ENCODE measurements around the gene DYRK1B.

Gene DYRK1B

GRCh38 chr19:39813264-39813993 is 20.5 kb downstream of the DYRK1B start (continued):
- TF ChIP-seq, protein P1, sequence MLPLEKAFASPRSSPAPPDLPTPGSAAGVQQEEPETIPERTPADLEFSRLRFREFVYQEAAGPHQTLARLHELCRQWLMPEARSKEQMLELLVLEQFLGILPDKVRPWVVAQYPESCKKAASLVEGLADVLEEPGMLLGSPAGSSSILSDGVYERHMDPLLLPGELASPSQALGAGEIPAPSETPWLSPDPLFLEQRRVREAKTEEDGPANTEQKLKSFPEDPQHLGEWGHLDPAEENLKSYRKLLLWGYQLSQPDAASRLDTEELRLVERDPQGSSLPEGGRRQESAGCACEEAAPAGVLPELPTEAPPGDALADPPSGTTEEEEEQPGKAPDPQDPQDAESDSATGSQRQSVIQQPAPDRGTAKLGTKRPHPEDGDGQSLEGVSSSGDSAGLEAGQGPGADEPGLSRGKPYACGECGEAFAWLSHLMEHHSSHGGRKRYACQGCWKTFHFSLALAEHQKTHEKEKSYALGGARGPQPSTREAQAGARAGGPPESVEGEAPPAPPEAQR (tag by site-specific recombination; IDR thresholded peaks at IDR 0.05): no peak
- TF ChIP-seq, protein P2, sequence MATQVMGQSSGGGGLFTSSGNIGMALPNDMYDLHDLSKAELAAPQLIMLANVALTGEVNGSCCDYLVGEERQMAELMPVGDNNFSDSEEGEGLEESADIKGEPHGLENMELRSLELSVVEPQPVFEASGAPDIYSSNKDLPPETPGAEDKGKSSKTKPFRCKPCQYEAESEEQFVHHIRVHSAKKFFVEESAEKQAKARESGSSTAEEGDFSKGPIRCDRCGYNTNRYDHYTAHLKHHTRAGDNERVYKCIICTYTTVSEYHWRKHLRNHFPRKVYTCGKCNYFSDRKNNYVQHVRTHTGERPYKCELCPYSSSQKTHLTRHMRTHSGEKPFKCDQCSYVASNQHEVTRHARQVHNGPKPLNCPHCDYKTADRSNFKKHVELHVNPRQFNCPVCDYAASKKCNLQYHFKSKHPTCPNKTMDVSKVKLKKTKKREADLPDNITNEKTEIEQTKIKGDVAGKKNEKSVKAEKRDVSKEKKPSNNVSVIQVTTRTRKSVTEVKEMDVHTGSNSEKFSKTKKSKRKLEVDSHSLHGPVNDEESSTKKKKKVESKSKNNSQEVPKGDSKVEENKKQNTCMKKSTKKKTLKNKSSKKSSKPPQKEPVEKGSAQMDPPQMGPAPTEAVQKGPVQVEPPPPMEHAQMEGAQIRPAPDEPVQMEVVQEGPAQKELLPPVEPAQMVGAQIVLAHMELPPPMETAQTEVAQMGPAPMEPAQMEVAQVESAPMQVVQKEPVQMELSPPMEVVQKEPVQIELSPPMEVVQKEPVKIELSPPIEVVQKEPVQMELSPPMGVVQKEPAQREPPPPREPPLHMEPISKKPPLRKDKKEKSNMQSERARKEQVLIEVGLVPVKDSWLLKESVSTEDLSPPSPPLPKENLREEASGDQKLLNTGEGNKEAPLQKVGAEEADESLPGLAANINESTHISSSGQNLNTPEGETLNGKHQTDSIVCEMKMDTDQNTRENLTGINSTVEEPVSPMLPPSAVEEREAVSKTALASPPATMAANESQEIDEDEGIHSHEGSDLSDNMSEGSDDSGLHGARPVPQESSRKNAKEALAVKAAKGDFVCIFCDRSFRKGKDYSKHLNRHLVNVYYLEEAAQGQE (tag by site-specific recombination; IDR thresholded peaks at IDR 0.05): no peak
- TF ChIP-seq ZBTB20 (tag by site-specific recombination; IDR thresholded peaks at IDR 0.05): no peak
- TF ChIP-seq ZNF654 (tag by site-specific recombination; IDR thresholded peaks at IDR 0.05; ENCODE audit: low read depth): no peak
- no peak for TF ChIP-seq ZNF747 (tag by site-specific recombination; IDR thresholded peaks at IDR 0.05)
- TF ChIP-seq, protein P3, sequence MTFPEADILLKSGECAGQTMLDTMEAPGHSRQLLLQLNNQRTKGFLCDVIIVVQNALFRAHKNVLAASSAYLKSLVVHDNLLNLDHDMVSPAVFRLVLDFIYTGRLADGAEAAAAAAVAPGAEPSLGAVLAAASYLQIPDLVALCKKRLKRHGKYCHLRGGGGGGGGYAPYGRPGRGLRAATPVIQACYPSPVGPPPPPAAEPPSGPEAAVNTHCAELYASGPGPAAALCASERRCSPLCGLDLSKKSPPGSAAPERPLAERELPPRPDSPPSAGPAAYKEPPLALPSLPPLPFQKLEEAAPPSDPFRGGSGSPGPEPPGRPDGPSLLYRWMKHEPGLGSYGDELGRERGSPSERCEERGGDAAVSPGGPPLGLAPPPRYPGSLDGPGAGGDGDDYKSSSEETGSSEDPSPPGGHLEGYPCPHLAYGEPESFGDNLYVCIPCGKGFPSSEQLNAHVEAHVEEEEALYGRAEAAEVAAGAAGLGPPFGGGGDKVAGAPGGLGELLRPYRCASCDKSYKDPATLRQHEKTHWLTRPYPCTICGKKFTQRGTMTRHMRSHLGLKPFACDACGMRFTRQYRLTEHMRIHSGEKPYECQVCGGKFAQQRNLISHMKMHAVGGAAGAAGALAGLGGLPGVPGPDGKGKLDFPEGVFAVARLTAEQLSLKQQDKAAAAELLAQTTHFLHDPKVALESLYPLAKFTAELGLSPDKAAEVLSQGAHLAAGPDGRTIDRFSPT (tag by site-specific recombination; IDR thresholded peaks at IDR 0.05): no peak; the same call in 1 of the 2 replicates
- TF ChIP-seq ZNF324 (tag by site-specific recombination; IDR thresholded peaks at IDR 0.05): 0 out of 2 replicates have a peak, but pooled peaks have one; percentile 45
- TF ChIP-seq ZNF37A (tag by site-specific recombination; IDR thresholded peaks at IDR 0.05): no peak
- no peak for TF ChIP-seq ZNF341 (tag by site-specific recombination; IDR thresholded peaks at IDR 0.05; ENCODE audit: low read depth)
- TF ChIP-seq ZNF585B (tag by site-specific recombination; IDR thresholded peaks at IDR 0.05): no peak
- TF ChIP-seq ZBTB49 (tag by site-specific recombination; IDR thresholded peaks at IDR 0.05; ENCODE audit: low read depth): no peak
- TF ChIP-seq ZNF23 (tag by site-specific recombination; IDR thresholded peaks at IDR 0.05; ENCODE audit: borderline replicate concordance): no peak
- no peak for TF ChIP-seq ZNF132 (tag by site-specific recombination; IDR thresholded peaks at IDR 0.05; ENCODE audit: borderline replicate concordance)
- TF ChIP-seq, protein P4, sequence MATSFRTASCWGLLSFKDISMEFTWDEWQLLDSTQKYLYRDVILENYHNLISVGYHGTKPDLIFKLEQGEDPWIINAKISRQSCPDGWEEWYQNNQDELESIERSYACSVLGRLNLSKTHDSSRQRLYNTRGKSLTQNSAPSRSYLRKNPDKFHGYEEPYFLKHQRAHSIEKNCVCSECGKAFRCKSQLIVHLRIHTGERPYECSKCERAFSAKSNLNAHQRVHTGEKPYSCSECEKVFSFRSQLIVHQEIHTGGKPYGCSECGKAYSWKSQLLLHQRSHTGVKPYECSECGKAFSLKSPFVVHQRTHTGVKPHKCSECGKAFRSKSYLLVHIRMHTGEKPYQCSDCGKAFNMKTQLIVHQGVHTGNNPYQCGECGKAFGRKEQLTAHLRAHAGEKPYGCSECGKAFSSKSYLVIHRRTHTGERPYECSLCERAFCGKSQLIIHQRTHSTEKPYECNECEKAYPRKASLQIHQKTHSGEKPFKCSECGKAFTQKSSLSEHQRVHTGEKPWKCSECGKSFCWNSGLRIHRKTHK (tag by site-specific recombination; IDR thresholded peaks at IDR 0.05): no peak
- no peak for TF ChIP-seq GLI4 (tag by site-specific recombination; IDR thresholded peaks at IDR 0.05)
- TF ChIP-seq, protein P5, sequence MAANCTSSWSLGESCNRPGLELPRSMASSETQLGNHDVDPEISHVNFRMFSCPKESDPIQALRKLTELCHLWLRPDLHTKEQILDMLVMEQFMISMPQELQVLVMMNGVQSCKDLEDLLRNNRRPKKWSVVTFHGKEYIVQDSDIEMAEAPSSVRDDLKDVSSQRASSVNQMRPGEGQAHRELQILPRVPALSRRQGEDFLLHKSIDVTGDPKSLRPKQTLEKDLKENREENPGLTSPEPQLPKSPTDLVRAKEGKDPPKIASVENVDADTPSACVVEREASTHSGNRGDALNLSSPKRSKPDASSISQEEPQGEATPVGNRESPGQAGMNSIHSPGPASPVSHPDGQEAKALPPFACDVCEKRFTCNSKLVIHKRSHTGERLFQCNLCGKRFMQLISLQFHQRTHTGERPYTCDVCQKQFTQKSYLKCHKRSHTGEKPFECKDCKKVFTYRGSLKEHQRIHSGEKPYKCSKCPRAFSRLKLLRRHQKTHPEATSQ (tag by site-specific recombination; IDR thresholded peaks at IDR 0.05): no peak
- TF ChIP-seq ZNF791 (tag by site-specific recombination; IDR thresholded peaks at IDR 0.05): no peak
- TF ChIP-seq ZNF423 (tag by site-specific recombination; IDR thresholded peaks at IDR 0.05): no peak
- TF ChIP-seq ZEB2 (tag by site-specific recombination; IDR thresholded peaks at IDR 0.05): peak; percentile 89
- no peak for TF ChIP-seq ZNF837 (tag by site-specific recombination; IDR thresholded peaks at IDR 0.05)
- no peak for TF ChIP-seq ZNF394 (tag by site-specific recombination; IDR thresholded peaks at IDR 0.05; ENCODE audit: borderline replicate concordance)
- TF ChIP-seq ZNF133 (tag by site-specific recombination; IDR thresholded peaks at IDR 0.05): no peak
- no peak for TF ChIP-seq YY1 (tag by site-specific recombination; IDR thresholded peaks at IDR 0.05)
- no peak for TF ChIP-seq KLF9 (tag by site-specific recombination; IDR thresholded peaks at IDR 0.05; ENCODE audit: low read depth)
- no peak for TF ChIP-seq ATF2 (tag by site-specific recombination; IDR thresholded peaks at IDR 0.05; ENCODE audit: low read depth)
- TF ChIP-seq ZNF530 (tag by site-specific recombination; IDR thresholded peaks at IDR 0.05; ENCODE audit: low read depth): no peak
